Lower leg skin (tissue), 4 donors: ENCODE results near the gene CALB2. TPM values are rescaled to one million over a fixed set of nuclear protein-coding genes. Genes with fewer than 3 reads are reported as not detected.

ENCODE experiments used
- DNase-seq, 2 donors: peaks; one replicate each; pipeline ENCODE4 v3.0.0-alpha.2; 2019; ENCODE audit warnings: low spot score in 2 of 2
- H3K4me3 ChIP-seq: fragments of 200-600 bp; sonication (generic); 2 replicates; pipeline ENCODE4 v1.5.1; 2017; ENCODE audit warnings: mild to moderate bottlenecking, low read depth; ENCODE audit not compliant: poor library complexity, severe bottlenecking
- POLR2A ChIP-seq, 2 donors: fragments of 450-650 bp; IDR thresholded peaks; one replicate each; pipeline ENCODE4 v1.6.1; 2016 to 2017; ENCODE audit warnings: antibody characterized with exemption in 2 of 2, mild to moderate bottlenecking in 1 of 2, moderate library complexity in 1 of 2
- WGBS, 2 donors: methylation state at CpG; one replicate each; pipeline ENCODE4 v1.1.5; 2018; 5-methylcytosine and 5-hydroxymethylcytosine counted together
- intact Hi-C: fragments of 100-400 bp; cut with DNase I; formaldehyde crosslinking; loops from one replicate; pipeline ENCODE4 v1.15.0; 2023; ENCODE audit warnings: low total_unique reads
- total RNA-seq, 4 donors: library from RNA; depleted of rRNA; stranded (reverse); fragments of >200 nt; gene quantifications; one replicate each; pipeline ENCODE4 v1.1.0, GENCODE V29; 2016
- TF ChIP-seq, protein P1 (sequence below), 3 donors: fragments of 450-650 bp; IDR thresholded peaks; one replicate each; pipeline ENCODE4 v1.5.1; 2016; ENCODE audit warnings: antibody characterized with exemption in 3 of 3, mild to moderate bottlenecking in 3 of 3, moderate library complexity in 2 of 3

Gene CALB2
- total RNA-seq, 4 donors from 2014 or later, result 3.8 to 5.1 (median 4.1) TPM; not detected in 1

GRCh38 chr16:71428385-71428784 is 69.9 kb downstream of the CALB2 start:
- intact Hi-C loops, result no loop called here
- no peak for TF ChIP-seq POLR2A (IDR thresholded peaks at IDR 0.05)
- TF ChIP-seq, protein P1, sequence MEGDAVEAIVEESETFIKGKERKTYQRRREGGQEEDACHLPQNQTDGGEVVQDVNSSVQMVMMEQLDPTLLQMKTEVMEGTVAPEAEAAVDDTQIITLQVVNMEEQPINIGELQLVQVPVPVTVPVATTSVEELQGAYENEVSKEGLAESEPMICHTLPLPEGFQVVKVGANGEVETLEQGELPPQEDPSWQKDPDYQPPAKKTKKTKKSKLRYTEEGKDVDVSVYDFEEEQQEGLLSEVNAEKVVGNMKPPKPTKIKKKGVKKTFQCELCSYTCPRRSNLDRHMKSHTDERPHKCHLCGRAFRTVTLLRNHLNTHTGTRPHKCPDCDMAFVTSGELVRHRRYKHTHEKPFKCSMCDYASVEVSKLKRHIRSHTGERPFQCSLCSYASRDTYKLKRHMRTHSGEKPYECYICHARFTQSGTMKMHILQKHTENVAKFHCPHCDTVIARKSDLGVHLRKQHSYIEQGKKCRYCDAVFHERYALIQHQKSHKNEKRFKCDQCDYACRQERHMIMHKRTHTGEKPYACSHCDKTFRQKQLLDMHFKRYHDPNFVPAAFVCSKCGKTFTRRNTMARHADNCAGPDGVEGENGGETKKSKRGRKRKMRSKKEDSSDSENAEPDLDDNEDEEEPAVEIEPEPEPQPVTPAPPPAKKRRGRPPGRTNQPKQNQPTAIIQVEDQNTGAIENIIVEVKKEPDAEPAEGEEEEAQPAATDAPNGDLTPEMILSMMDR (IDR thresholded peaks at IDR 0.05), result no peak
- DNase-seq, result no peak
- no peak overlapping the region for H3K4me3 ChIP-seq

GRCh38 chr16:71428883-71429282 is 70.4 kb downstream of the CALB2 start:
- DNase-seq, result no peak
- intact Hi-C loops, result no loop called here
- H3K4me3 ChIP-seq, result no peak overlapping the region
- no peak for TF ChIP-seq POLR2A (IDR thresholded peaks at IDR 0.05)
- TF ChIP-seq, protein P1 (IDR thresholded peaks at IDR 0.05), result no peak
- 79 to 81% methylated on average over 2 of the region's 2 CpGs for WGBS, 2 donors

- intact Hi-C loops, result no loop called here
- TF ChIP-seq, protein P1 (IDR thresholded peaks at IDR 0.05), result no peak
- no peak for TF ChIP-seq POLR2A (IDR thresholded peaks at IDR 0.05)
- 77 to 79% methylated on average over 3 of the region's 3 CpGs for WGBS, 2 donors
- no peak overlapping the region for H3K4me3 ChIP-seq
- no peak for DNase-seq
Observed at GRCh38 chr16:71429581-71429980, 71.1 kb downstream of the CALB2 start.

- DNase-seq, result no peak
- intact Hi-C loops, result no loop called here
- TF ChIP-seq, protein P1 (IDR thresholded peaks at IDR 0.05), result no peak
- TF ChIP-seq POLR2A (IDR thresholded peaks at IDR 0.05), result no peak
- H3K4me3 ChIP-seq, result no peak overlapping the region
- WGBS, 2 donors, result 73 to 78% methylated on average over 6 of the region's 6 CpGs
Observed at GRCh38 chr16:71430744-71431143, 72.2 kb downstream of the CALB2 start.

DNA sequence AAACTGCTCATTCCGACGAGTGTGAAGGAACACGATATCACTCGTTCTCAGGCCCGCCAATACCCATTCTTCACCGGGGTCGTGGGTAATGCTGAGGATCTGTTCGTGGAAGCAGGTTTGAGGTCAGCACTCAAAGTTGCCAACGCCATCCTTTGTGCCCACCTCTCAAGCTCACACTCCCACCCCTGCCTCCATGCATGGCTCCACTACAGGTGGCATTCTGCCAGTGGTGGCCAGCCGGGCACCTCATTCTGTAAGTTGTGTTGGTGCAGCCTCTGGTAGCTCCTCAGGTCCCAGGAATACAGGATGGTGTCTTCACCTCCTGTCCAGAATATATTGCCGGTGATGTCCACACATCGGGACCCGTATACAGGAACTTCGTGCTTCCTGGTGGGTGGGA is 72.7 kb downstream of the CALB2 start:
- TF ChIP-seq, protein P1 (IDR thresholded peaks at IDR 0.05), result no peak
- TF ChIP-seq POLR2A (IDR thresholded peaks at IDR 0.05), result no peak
- H3K4me3 ChIP-seq, result no peak overlapping the region
- intact Hi-C loops, result no loop called here
- DNase-seq, result no peak
- 81 to 86% methylated on average over 14 of the region's 14 CpGs for WGBS, 2 donors

- 89 to 92% methylated on average over 9 of the region's 9 CpGs for WGBS, 2 donors
- DNase-seq, result no peak
Observed at GRCh38 chr16:71431991-71432390, 73.5 kb downstream of the CALB2 start.

More at GRCh38 chr16:71431991-71432390, 73.5 kb downstream of the CALB2 start:
- no peak for TF ChIP-seq POLR2A (IDR thresholded peaks at IDR 0.05)
- TF ChIP-seq, protein P1 (IDR thresholded peaks at IDR 0.05), result no peak
- H3K4me3 ChIP-seq, result no peak overlapping the region
- intact Hi-C loops, result no loop called here
